GM12878 (cell line): ENCODE data around the gene RIPK4. TPM values are rescaled to one million over a fixed set of nuclear protein-coding genes. Genes with fewer than 3 reads are reported as not detected.

Experiments
- ATAC-seq: fragments of 200-7000 bp; cut with Tn5 transposase; 3 replicates; pipeline ENCODE4 v1.9.1; 2020; ENCODE audit warnings: mild to moderate bottlenecking, moderate library complexity
- BruUV-seq: library from RNA; stranded (reverse); fragments of 400-500 nt; replicated peaks from 2 replicates; lab custom pipeline; 2021; lab: Mats Ljungman, UMichigan
- CTCF ChIA-PET: fragments of 300-600 bp; sonication (Branson Sonifier 250); formaldehyde crosslinking; extraction: SDS; loops from one replicate; lab custom pipeline; 2021; ENCODE audit warnings: inconsistent platforms; lab: Yijun Ruan, JAX
- POLR2A ChIA-PET: fragments of 350-600 bp; formaldehyde crosslinking; extraction: SDS; loops from one replicate; lab custom pipeline; 2021; ENCODE audit warnings: inconsistent platforms; lab: Charles Lee
- RAD21 ChIA-PET: fragments of 300-600 bp; sonication (Branson Sonifier 250); formaldehyde crosslinking; loops from one replicate; lab custom pipeline; 2023; ENCODE audit warnings: antibody characterized with exemption; ENCODE audit not compliant: unreplicated experiment; lab: Charles Lee
- SMC1A ChIA-PET: fragments of 300-600 bp; sonication (Branson Sonifier 250); formaldehyde crosslinking; loops from one replicate; lab custom pipeline; 2023; ENCODE audit not compliant: unreplicated experiment, uncharacterized antibody; lab: Charles Lee
- DNase-seq: peaks from one replicate; pipeline ENCODE4 v3.0.0-alpha.2; 2011; ENCODE audit warnings: low read depth, low spot score
- FAIRE-seq: peaks from 3 replicates; lab custom pipeline; 2011; peaks lifted over from hg19 to GRCh38; lab: Jason Lieb, UNC
- H2AFZ ChIP-seq: 2 replicates; pipeline ENCODE4 v1.6.0; 2011; ENCODE audit warnings: low read depth, low read length, control low read depth; ENCODE audit not compliant: control insufficient read depth
- H3K27ac ChIP-seq: 2 replicates; pipeline ENCODE4 v1.5.1; 2011; ENCODE audit warnings: control low read depth; ENCODE audit not compliant: control insufficient read depth, insufficient read depth
- H3K27me3 ChIP-seq, 2 experiments: replicated peaks in 1 of 2; 2 replicates each; pipeline versions ENCODE4 v1.6.0 to v1.6.1; 2011; ENCODE audit warnings: low read length in 1 of 2; ENCODE audit not compliant: control insufficient read depth in 2 of 2, insufficient read depth in 2 of 2
- H3K36me3 ChIP-seq, 2 experiments: 2 replicates each; pipeline ENCODE4 v1.5.1; 2011; ENCODE audit warnings: low read length in 1 of 2; ENCODE audit not compliant: control insufficient read depth in 2 of 2, insufficient read depth in 2 of 2
- H3K4me1 ChIP-seq: 2 replicates; pipeline ENCODE4 v1.6.1; 2011; ENCODE audit warnings: mild to moderate bottlenecking, low read length, moderate library complexity, mixed read lengths; ENCODE audit not compliant: control insufficient read depth, insufficient read depth
- H3K4me2 ChIP-seq: 2 replicates; pipeline ENCODE4 v1.6.0; 2011; ENCODE audit warnings: control low read depth; ENCODE audit not compliant: control insufficient read depth, insufficient read depth
- H3K4me3 ChIP-seq: fragments of 200-600 bp; sonication (generic); 2 replicates; pipeline ENCODE4 v1.5.1; 2016
- H3K79me2 ChIP-seq: 2 replicates; pipeline ENCODE4 v1.6.0; 2011; ENCODE audit warnings: low read length; ENCODE audit not compliant: control insufficient read depth, insufficient read depth
- H3K9ac ChIP-seq: 2 replicates; pipeline ENCODE4 v1.8.0; 2011; ENCODE audit warnings: low read length, control low read depth, mixed read lengths; ENCODE audit not compliant: control insufficient read depth, insufficient read depth
- H3K9me3 ChIP-seq: replicated peaks from 3 replicates; pipeline ENCODE4 v1.5.1; 2011; ENCODE audit warnings: mild to moderate bottlenecking, low read length; ENCODE audit not compliant: control insufficient read depth, insufficient read depth
- H4K20me1 ChIP-seq: 2 replicates; pipeline ENCODE4 v1.6.0; 2011; ENCODE audit not compliant: control insufficient read depth, insufficient read depth
- CHD2 ChIP-seq: IDR thresholded peaks from 2 replicates; pipeline ENCODE4 v1.6.1; 2011; ENCODE audit warnings: low read depth, low read length, improper control_type of control experiment, borderline replicate concordance
- FOS ChIP-seq: IDR thresholded peaks from 3 replicates; pipeline ENCODE4 v1.6.1; 2011; ENCODE audit warnings: borderline replicate concordance; ENCODE audit not compliant: insufficient read length; ENCODE audit errors: extremely low read depth
- FOXM1 ChIP-seq: IDR thresholded peaks from 2 replicates; pipeline ENCODE4 v1.6.1; 2012; ENCODE audit warnings: low read depth, mild to moderate bottlenecking, inconsistent platforms, low read length, moderate library complexity
- PAX5 ChIP-seq: IDR thresholded peaks from 2 replicates; pipeline ENCODE4 v1.6.1; 2011; ENCODE audit warnings: low read depth, low read length, borderline replicate concordance
- SP1 ChIP-seq: IDR thresholded peaks from one replicate; pipeline ENCODE4 v1.6.1; 2011; ENCODE audit warnings: low read depth, low read length
- WGBS: methylation state at CpG from one replicate; pipeline ENCODE4 v1.1.6; 2016; ENCODE audit warnings: low lambda C conversion rate; ENCODE audit not compliant: insufficient replicate concordance, insufficient coverage; ENCODE audit errors: missing lambda C conversion rate; 5-methylcytosine and 5-hydroxymethylcytosine counted together
- in situ Hi-C: fragments of 300-500 bp; cut with MboI; formaldehyde crosslinking; loops from 9 replicates; pipeline ENCODE4 v1.14.3; 2018; ENCODE audit warnings: mixed read lengths
- intact Hi-C: fragments of 100-400 bp; cut with micrococcal nuclease; formaldehyde crosslinking; loops from one replicate; pipeline ENCODE4 v1.14.2; 2022; ENCODE audit not compliant: unreplicated experiment
- polyA plus RNA-seq, 11 experiments: library from polyadenylated mRNA; depleted of rRNA in 4 of 11; unstranded in 6 of 11; stranded (reverse) in 5 of 11; fragments of >200 nt; fragmentation: Nextera tagmentation in 4 of 11; fragmentation: Illumina TruSeq in 1 of 11; extraction: Ambion mirVana in 4 of 11; extraction: Trizol in 1 of 11; gene quantifications; 1 replicate in 1 of 11; 2 replicates in 10 of 11; pipeline versions ENCODE4 v1.2.1 to v1.2.3, GENCODE V29; 2011 to 2016; ENCODE audit warnings: inconsistent platforms in 2 of 11, missing spikeins in 2 of 11, low read depth in 1 of 11
- total RNA-seq, 4 experiments: library from RNA; depleted of rRNA in 3 of 4; stranded (reverse); fragments of >200 nt in 3 of 4; fragmentation: Illumina TruSeq in 1 of 4; extraction: Trizol in 1 of 4; gene quantifications; 2 replicates each; pipeline versions ENCODE4 v1.2.1 to v1.2.3, GENCODE V29; 2013 to 2021
- TF ChIP-seq, protein P1 (sequence below): fragments of 450-650 bp; IDR thresholded peaks from 2 replicates; pipeline ENCODE4 v1.6.1; 2016; ENCODE audit warnings: mild to moderate bottlenecking, moderate library complexity, borderline replicate concordance
- TF ChIP-seq, protein P2 (sequence below): fragments of 450-650 bp; IDR thresholded peaks from 2 replicates; pipeline ENCODE4 v1.6.1; 2016; ENCODE audit warnings: mild to moderate bottlenecking

RIPK4 gene
- total and polyA plus RNA-seq, 10 of the 15 experiments (the other 5 are each of a cell fraction or from before 2014, with no cell fraction given): 0.05 TPM; not detected in 9

DNA sequence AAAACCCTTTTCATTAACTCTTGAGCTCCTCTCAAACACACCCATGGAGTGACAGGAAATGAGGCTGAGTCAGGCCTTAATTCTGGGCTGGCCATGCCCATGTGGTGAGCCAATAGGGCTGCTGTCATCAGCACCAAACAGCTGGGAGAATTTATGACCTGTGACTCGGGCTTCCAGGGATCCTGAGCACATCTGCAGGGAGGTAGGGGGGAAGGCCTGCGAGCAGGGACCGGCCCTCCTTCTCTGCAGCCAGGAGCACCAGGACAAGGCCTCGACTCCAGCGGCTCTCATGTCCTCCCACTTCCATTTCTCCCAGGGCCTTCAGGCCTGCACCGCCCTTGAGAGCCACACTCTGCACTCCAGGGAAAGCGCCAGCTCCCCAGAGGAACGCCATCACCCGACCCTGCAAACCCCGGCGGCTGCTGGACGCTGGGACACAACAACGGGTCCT, 14.6 kb downstream of the RIPK4 start:
- Histone ChIP-seq H3K36me3 (no peaks in the 10 kb centered on the region), H3K27me3 (no peaks in the 10 kb centered on the region; a peak in 1 of 4 replicates)
- CTCF ChIA-PET: interaction anchor here (0.9 to 1.1 kb wide), 2 partner anchors 16 to 141 kb away, joined by 3 read pairs; no protein-coding TSS in a partner anchor
- TF ChIP-seq, protein P1, sequence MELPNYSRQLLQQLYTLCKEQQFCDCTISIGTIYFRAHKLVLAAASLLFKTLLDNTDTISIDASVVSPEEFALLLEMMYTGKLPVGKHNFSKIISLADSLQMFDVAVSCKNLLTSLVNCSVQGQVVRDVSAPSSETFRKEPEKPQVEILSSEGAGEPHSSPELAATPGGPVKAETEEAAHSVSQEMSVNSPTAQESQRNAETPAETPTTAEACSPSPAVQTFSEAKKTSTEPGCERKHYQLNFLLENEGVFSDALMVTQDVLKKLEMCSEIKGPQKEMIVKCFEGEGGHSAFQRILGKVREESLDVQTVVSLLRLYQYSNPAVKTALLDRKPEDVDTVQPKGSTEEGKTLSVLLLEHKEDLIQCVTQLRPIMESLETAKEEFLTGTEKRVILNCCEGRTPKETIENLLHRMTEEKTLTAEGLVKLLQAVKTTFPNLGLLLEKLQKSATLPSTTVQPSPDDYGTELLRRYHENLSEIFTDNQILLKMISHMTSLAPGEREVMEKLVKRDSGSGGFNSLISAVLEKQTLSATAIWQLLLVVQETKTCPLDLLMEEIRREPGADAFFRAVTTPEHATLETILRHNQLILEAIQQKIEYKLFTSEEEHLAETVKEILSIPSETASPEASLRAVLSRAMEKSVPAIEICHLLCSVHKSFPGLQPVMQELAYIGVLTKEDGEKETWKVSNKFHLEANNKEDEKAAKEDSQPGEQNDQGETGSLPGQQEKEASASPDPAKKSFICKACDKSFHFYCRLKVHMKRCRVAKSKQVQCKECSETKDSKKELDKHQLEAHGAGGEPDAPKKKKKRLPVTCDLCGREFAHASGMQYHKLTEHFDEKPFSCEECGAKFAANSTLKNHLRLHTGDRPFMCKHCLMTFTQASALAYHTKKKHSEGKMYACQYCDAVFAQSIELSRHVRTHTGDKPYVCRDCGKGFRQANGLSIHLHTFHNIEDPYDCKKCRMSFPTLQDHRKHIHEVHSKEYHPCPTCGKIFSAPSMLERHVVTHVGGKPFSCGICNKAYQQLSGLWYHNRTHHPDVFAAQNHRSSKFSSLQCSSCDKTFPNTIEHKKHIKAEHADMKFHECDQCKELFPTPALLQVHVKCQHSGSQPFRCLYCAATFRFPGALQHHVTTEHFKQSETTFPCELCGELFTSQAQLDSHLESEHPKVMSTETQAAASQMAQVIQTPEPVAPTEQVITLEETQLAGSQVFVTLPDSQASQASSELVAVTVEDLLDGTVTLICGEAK: no peak
- TF ChIP-seq SP1 (no peak), PAX5 (no peak), FOXM1 (no peak), FOS (no peak), CHD2 (no peak)
- TF ChIP-seq, protein P2, sequence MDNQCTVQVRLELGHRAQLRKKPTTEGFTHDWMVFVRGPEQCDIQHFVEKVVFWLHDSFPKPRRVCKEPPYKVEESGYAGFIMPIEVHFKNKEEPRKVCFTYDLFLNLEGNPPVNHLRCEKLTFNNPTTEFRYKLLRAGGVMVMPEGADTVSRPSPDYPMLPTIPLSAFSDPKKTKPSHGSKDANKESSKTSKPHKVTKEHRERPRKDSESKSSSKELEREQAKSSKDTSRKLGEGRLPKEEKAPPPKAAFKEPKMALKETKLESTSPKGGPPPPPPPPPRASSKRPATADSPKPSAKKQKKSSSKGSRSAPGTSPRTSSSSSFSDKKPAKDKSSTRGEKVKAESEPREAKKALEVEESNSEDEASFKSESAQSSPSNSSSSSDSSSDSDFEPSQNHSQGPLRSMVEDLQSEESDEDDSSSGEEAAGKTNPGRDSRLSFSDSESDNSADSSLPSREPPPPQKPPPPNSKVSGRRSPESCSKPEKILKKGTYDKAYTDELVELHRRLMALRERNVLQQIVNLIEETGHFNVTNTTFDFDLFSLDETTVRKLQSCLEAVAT: no peak
- TF ChIP-seq, all 136 proteins: peak for 0
- BruUV-seq: no TSS peak
- Histone ChIP-seq H3K9me3 (no peaks in the 10 kb centered on the region), H3K79me2 (no peaks in the 10 kb centered on the region), H3K4me2 (no peak overlapping the region), H3K9ac (no peak overlapping the region), H3K4me3 (no peak overlapping the region), H4K20me1 (no peaks in the 10 kb centered on the region), H3K27ac (no peak overlapping the region), H3K4me1 (no peaks in the 10 kb centered on the region), H2AFZ (no peak overlapping the region)
- no peak for ATAC-seq
- FAIRE-seq: no peak
- DNase-seq: no peak
- WGBS: 36% methylated on average over 13 of the region's 13 CpGs
- ChIA-PET RAD21 (interaction anchor here (1.4 kb wide), 1 partner anchor 16 kb away, joined by 3 read pairs; no protein-coding TSS in a partner anchor), SMC1A (no interaction called here), POLR2A (no interaction called here)
- intact Hi-C loops (no loop called here), in situ Hi-C loops (no loop called here)
